GM12873 (cell line): ENCODE measurements around the gene OR52K2.

Experiments used
- CTCF ChIP-seq: IDR thresholded peaks from 2 replicates; pipeline ENCODE4 v1.5.1; 2012; ENCODE audit warnings: low read depth, mild to moderate bottlenecking, moderate library complexity, low read length, control low read depth; ENCODE audit not compliant: insufficient read depth; ENCODE audit errors: missing control alignments

OR52K2 gene

GRCh38 chr11:4448995-4449394, at the start of gene OR52K2:
TSS of gene OR52K2 (plus strand) at chr11:4449295. CDS start at chr11:4449340, 45 bp downstream.
- TF ChIP-seq CTCF: no peak

GRCh38 chr11:4416306-4416705, 32.8 kb upstream of the OR52K2 start:
- TF ChIP-seq CTCF: no peak

GRCh38 chr11:4416816-4417215, 32.3 kb upstream of the OR52K2 start:
- no peak for TF ChIP-seq CTCF

- TF ChIP-seq CTCF: no peak
Measured at GRCh38 chr11:4418403-4418802, 30.7 kb upstream of the OR52K2 start.

GRCh38 chr11:4430051-4430450, 19.0 kb upstream of the OR52K2 start:
- no peak for TF ChIP-seq CTCF

GRCh38 chr11:4433856-4434255, 15.2 kb upstream of the OR52K2 start:
- TF ChIP-seq CTCF: no peak

- TF ChIP-seq CTCF: no peak
Measured at GRCh38 chr11:4436411-4436810, 12.7 kb upstream of the OR52K2 start.
